ENCODE results near the gene C1orf116.

DNA sequence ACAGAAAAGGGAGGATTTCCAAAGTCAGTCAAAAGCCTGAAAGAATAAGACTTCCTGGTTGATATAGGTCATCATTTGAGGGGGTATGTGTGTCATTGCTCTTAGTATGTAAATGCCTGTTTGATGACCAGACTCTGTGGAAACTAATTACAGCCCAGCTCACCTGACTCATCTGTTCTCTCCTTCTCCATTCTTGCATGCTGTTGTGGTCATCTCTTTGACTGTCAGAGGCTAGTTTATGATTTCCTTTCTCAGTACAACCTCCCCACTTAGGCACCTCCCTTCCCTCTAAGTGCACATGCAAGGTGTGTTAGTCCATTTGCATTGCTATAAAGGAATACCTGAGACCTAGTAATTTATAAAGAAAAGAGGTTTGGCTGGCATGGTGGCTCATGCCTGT is 2.4 kb upstream of the C1orf116 start:
- TF ChIP-seq POLR2A (IDR thresholded peaks at IDR 0.05; ENCODE audit: low read depth, low read length) (no peak), YBX1 (IDR thresholded peaks at IDR 0.05) (no peak), TAF1 (IDR thresholded peaks at IDR 0.05; ENCODE audit: borderline replicate concordance, low read depth, low read length) (no peak), NFIC (IDR thresholded peaks at IDR 0.05; ENCODE audit: low read depth, low read length) (no peak), YY1 (IDR thresholded peaks at IDR 0.05; ENCODE audit: low read depth, low read length) (no peak), SMC3 (IDR thresholded peaks at IDR 0.05; ENCODE audit: borderline replicate concordance, low read length) (no peak), EZH2 (IDR thresholded peaks at IDR 0.05; ENCODE audit: borderline replicate concordance, control insufficient read depth, low read depth, low read length) (no peak), ZBED1 (IDR thresholded peaks at IDR 0.05; ENCODE audit: borderline replicate concordance) (no peak)
